ENCODE measurements around the gene CFAP61. TPM values are rescaled to one million over a fixed set of nuclear protein-coding genes. Genes with fewer than 3 reads are reported as not detected.

Gene CFAP61
- total RNA-seq, 1 experiment from 2014 or later: 0.61 TPM

- ChIA-PET POLR2A (no interaction called here), CTCF (no interaction called here)
- H3K27me3 Mint-ChIP-seq (ENCODE audit: low read depth): no peaks in the 10 kb centered on the region; the same call in 1 of the 2 replicates
- H3K36me3 Mint-ChIP-seq: no peaks in the 10 kb centered on the region
- H3K4me1 Mint-ChIP-seq: peaks cover 10% of the 10 kb centered on the region
- ATAC-seq (no peak), DNase-seq (ENCODE audit: low spot score) (no peak)
- H3K9me3 Mint-ChIP-seq: no peaks in the 10 kb centered on the region
- no peak overlapping the region for H3K4me3 Mint-ChIP-seq
- no peak overlapping the region for H3K27ac Mint-ChIP-seq
- TF ChIP-seq ERG (CRISPR knock-in tag; IDR thresholded peaks at IDR 0.05) (no peak), GTF2I (CRISPR knock-in tag; conservative IDR thresholded peaks at IDR 0.05) (no peak), GRHL2 (CRISPR knock-in tag; IDR thresholded peaks at IDR 0.05; ENCODE audit: insufficient replicate concordance, severe bottlenecking) (no peak), SOX15 (CRISPR knock-in tag; IDR thresholded peaks at IDR 0.05) (no peak), ZNF317 (CRISPR knock-in tag; IDR thresholded peaks at IDR 0.05; ENCODE audit: borderline replicate concordance, low read depth) (no peak), NFYB (CRISPR knock-in tag; conservative IDR thresholded peaks at IDR 0.05; ENCODE audit: low read depth) (no peak), PRRX2 (CRISPR knock-in tag; IDR thresholded peaks at IDR 0.05) (no peak)
Measured at GRCh38 chr20:20005342-20005741, 47.0 kb upstream of the CFAP61 start.

- no peaks in the 10 kb centered on the region; the same call in 1 of the 2 replicates for H3K27me3 Mint-ChIP-seq (ENCODE audit: low read depth)
- no peaks in the 10 kb centered on the region for H3K9me3 Mint-ChIP-seq
- peak overlapping the region; percentile 22 for H3K27ac Mint-ChIP-seq
- CTCF ChIA-PET: interaction anchor here (0.5 to 1.4 kb wide), 5 partner anchors 7 to 229 kb away, joined by 3 to 4 read pairs (median 4); partner anchors contain the start of gene NAA20
- ATAC-seq (peak; percentile 92), DNase-seq (ENCODE audit: low spot score) (peak; percentile 35)
- H3K4me1 Mint-ChIP-seq: peaks cover 7% of the 10 kb centered on the region
- TF ChIP-seq ATF1 (CRISPR knock-in tag; IDR thresholded peaks at IDR 0.05): no peak
- TF ChIP-seq ZNF671 (CRISPR knock-in tag; IDR thresholded peaks at IDR 0.05): no peak
- TF ChIP-seq ATF3 (CRISPR knock-in tag; conservative IDR thresholded peaks at IDR 0.05): no peak
- TF ChIP-seq NR2C2 (CRISPR knock-in tag; IDR thresholded peaks at IDR 0.05): no peak
- TF ChIP-seq ZNF416 (CRISPR knock-in tag; IDR thresholded peaks at IDR 0.05): no peak
- no peak for TF ChIP-seq OVOL2 (CRISPR knock-in tag; IDR thresholded peaks at IDR 0.05; ENCODE audit: borderline replicate concordance)
- TF ChIP-seq AR (CRISPR knock-in tag; IDR thresholded peaks at IDR 0.05): no peak
- no peak for TF ChIP-seq ZNF423 (CRISPR knock-in tag; IDR thresholded peaks at IDR 0.05)
- no peak for TF ChIP-seq SP1 (CRISPR knock-in tag; conservative IDR thresholded peaks at IDR 0.05)
- TF ChIP-seq ZBTB43 (CRISPR knock-in tag; IDR thresholded peaks at IDR 0.05): no peak
- TF ChIP-seq JAZF1 (CRISPR knock-in tag; IDR thresholded peaks at IDR 0.05): no peak
- TF ChIP-seq MLX (CRISPR knock-in tag; IDR thresholded peaks at IDR 0.05): no peak
- TF ChIP-seq PREB (CRISPR knock-in tag; IDR thresholded peaks at IDR 0.05; ENCODE audit: borderline replicate concordance): no peak
- no peak for TF ChIP-seq RELA (CRISPR knock-in tag; IDR thresholded peaks at IDR 0.05; ENCODE audit: borderline replicate concordance)
- no peak for TF ChIP-seq TEAD4 (CRISPR knock-in tag; IDR thresholded peaks at IDR 0.05)
- no peak for TF ChIP-seq TEAD1 (CRISPR knock-in tag; IDR thresholded peaks at IDR 0.05)
- no peak for TF ChIP-seq FOXJ3 (CRISPR knock-in tag; IDR thresholded peaks at IDR 0.05; ENCODE audit: borderline replicate concordance)
- TF ChIP-seq SMAD3 (CRISPR knock-in tag; IDR thresholded peaks at IDR 0.05; ENCODE audit: borderline replicate concordance): no peak
- no peak for TF ChIP-seq JUN (CRISPR knock-in tag; IDR thresholded peaks at IDR 0.05)
- H3K36me3 Mint-ChIP-seq: no peaks in the 10 kb centered on the region
- POLR2A ChIA-PET: no interaction called here
- peak overlapping the region; percentile 3; the same call in 1 of the 2 replicates for H3K4me3 Mint-ChIP-seq
Measured at GRCh38 chr20:20009784-20010253, 42.5 kb upstream of the CFAP61 start.
